Ovary (tissue), 3 donors: ENCODE measurements around the gene PTPRN.

Source experiments
- POLR2A ChIP-seq: fragments of 450-650 bp; IDR thresholded peaks from one replicate; pipeline ENCODE4 v1.6.1; 2017; ENCODE audit warnings: antibody characterized with exemption, mild to moderate bottlenecking, moderate library complexity
- TF ChIP-seq, protein P1 (sequence below), 3 donors: fragments of 450-650 bp in 2 of 3; fragments of 200-600 bp in 1 of 3; IDR thresholded peaks; one replicate each; pipeline versions ENCODE4 v1.5.1 to v1.8.0; 2016 to 2022; ENCODE audit warnings: antibody characterized with exemption in 3 of 3, mild to moderate bottlenecking in 1 of 3
- donor health status: DM: no; HTN: no; CAD: no.

DNA sequence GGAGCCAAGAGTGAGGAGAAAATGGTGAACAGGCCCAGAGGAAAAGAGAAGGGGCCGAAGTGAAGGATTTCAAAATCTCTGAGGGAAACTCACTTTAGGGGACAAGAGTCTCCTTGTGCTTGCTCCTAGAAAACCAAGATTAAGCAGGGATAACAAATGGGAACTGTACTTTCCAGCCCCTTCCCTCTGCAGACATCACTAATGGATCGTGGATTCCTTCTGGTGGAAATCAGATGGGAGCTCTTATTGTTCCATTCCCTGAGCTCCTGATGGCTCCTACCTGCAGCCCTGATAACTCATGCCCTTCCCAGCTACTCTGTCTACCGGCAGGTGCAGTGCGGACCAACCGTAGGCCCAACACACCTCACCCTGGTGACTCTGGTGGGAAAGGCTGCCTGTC is 43.9 kb upstream of the PTPRN start:
- TF ChIP-seq, protein P1, sequence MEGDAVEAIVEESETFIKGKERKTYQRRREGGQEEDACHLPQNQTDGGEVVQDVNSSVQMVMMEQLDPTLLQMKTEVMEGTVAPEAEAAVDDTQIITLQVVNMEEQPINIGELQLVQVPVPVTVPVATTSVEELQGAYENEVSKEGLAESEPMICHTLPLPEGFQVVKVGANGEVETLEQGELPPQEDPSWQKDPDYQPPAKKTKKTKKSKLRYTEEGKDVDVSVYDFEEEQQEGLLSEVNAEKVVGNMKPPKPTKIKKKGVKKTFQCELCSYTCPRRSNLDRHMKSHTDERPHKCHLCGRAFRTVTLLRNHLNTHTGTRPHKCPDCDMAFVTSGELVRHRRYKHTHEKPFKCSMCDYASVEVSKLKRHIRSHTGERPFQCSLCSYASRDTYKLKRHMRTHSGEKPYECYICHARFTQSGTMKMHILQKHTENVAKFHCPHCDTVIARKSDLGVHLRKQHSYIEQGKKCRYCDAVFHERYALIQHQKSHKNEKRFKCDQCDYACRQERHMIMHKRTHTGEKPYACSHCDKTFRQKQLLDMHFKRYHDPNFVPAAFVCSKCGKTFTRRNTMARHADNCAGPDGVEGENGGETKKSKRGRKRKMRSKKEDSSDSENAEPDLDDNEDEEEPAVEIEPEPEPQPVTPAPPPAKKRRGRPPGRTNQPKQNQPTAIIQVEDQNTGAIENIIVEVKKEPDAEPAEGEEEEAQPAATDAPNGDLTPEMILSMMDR (IDR thresholded peaks at IDR 0.05): no peak
- no peak for TF ChIP-seq POLR2A
